HUES48 (cell line): Measurements from ENCODE around the gene SLC3A2.

Experiments used
- H3K27ac ChIP-seq: one replicate; pipeline ENCODE4 v1.7.0; 2013; ENCODE audit warnings: low read depth, low read length, inconsistent platforms
- H3K27me3 ChIP-seq: 2 replicates; pipeline ENCODE4 v1.6.1; 2013; ENCODE audit warnings: mild to moderate bottlenecking, low read length; ENCODE audit not compliant: control insufficient read depth, insufficient read depth
- H3K36me3 ChIP-seq: 2 replicates; pipeline ENCODE4 v1.6.1; 2013; ENCODE audit warnings: low read length; ENCODE audit not compliant: control insufficient read depth, insufficient read depth
- H3K4me1 ChIP-seq: 2 replicates; pipeline ENCODE4 v1.6.1; 2013; ENCODE audit warnings: mild to moderate bottlenecking, low read length; ENCODE audit not compliant: control insufficient read depth, insufficient read depth
- H3K4me3 ChIP-seq: 2 replicates; pipeline ENCODE4 v1.5.1; 2013; ENCODE audit warnings: mild to moderate bottlenecking, low read depth, low read length
- H3K9ac ChIP-seq: 2 replicates; pipeline ENCODE4 v1.6.1; 2013; ENCODE audit warnings: mild to moderate bottlenecking, low read depth, low read length, moderate library complexity
- H3K9me3 ChIP-seq: 2 replicates; pipeline ENCODE4 v1.6.1; 2013; ENCODE audit warnings: low read length; ENCODE audit not compliant: control insufficient read depth, insufficient read depth

Gene SLC3A2

GRCh38 chr11:62882788-62883501, 2.2 kb downstream of the SLC3A2 start:
- H3K27me3 ChIP-seq: no peaks in the 10 kb centered on the region
- peaks cover 79% of the 10 kb centered on the region for H3K36me3 ChIP-seq
- peak overlapping the region; percentile 75 for H3K4me3 ChIP-seq
- H3K9me3 ChIP-seq: no peaks in the 10 kb centered on the region
- H3K27ac ChIP-seq: peak overlapping the region; percentile 99
- H3K9ac ChIP-seq: peak overlapping the region; percentile 98
- H3K4me1 ChIP-seq: peaks cover 22% of the 10 kb centered on the region

- no peaks in the 10 kb centered on the region for H3K9me3 ChIP-seq
- H3K4me1 ChIP-seq: peaks cover 22% of the 10 kb centered on the region
- H3K27me3 ChIP-seq: no peaks in the 10 kb centered on the region
- H3K4me3 ChIP-seq: peak overlapping the region; percentile 75; the same call in 1 of the 2 replicates
- H3K9ac ChIP-seq: no peak overlapping the region
- H3K36me3 ChIP-seq: peaks cover 83% of the 10 kb centered on the region
- H3K27ac ChIP-seq: peak overlapping the region; percentile 59
Observed at GRCh38 chr11:62883673-62884072, 3.0 kb downstream of the SLC3A2 start.

- peaks cover 84% of the 10 kb centered on the region for H3K36me3 ChIP-seq
- H3K4me3 ChIP-seq: no peak overlapping the region
- H3K9ac ChIP-seq: no peak overlapping the region
Observed at GRCh38 chr11:62885137-62885750, 4.5 kb downstream of the SLC3A2 start.

GRCh38 chr11:62888406-62888805, 7.7 kb downstream of the SLC3A2 start:
- Histone ChIP-seq H3K27me3 (no peaks in the 10 kb centered on the region), H3K36me3 (peaks cover 66% of the 10 kb centered on the region), H3K9ac (no peak overlapping the region), H3K4me3 (no peak overlapping the region), H3K27ac (peak overlapping the region; percentile 36), H3K4me1 (no peaks in the 10 kb centered on the region), H3K9me3 (no peaks in the 10 kb centered on the region)

More at GRCh38 chr11:62885137-62885750, 4.5 kb downstream of the SLC3A2 start:
- Histone ChIP-seq H3K9me3 (no peaks in the 10 kb centered on the region), H3K27me3 (no peaks in the 10 kb centered on the region), H3K27ac (no peak overlapping the region), H3K4me1 (peaks cover 11% of the 10 kb centered on the region)

DNA sequence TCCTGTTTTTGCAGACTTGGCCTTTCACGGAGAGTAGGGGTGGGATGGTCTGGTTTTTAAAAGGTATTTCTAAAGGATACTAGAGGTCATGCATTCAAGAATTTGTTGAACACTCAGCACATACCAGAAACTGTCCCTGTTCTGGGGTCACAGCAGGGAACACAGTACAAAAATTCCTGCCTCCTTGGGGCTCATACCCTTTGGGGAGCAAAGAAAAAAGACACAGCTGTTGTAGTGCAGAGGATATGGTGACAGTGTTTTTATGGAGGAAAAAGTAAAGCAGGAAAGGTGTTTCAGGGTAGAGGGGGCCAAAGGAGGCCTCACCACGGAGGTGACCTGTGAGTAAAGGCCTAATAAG, 8.4 kb downstream of the SLC3A2 start:
- peak overlapping the region; percentile 36 for H3K27ac ChIP-seq

GRCh38 chr11:62889484-62890437, 9.1 kb downstream of the SLC3A2 start:
- peaks cover 53% of the 10 kb centered on the region for H3K36me3 ChIP-seq
- no peaks in the 10 kb centered on the region for H3K27me3 ChIP-seq
- no peaks in the 10 kb centered on the region for H3K9me3 ChIP-seq
- H3K4me3 ChIP-seq: no peak overlapping the region
- no peaks in the 10 kb centered on the region for H3K4me1 ChIP-seq
- H3K9ac ChIP-seq: no peak overlapping the region
- H3K27ac ChIP-seq: peak overlapping the region; percentile 79

More for the DNA sequence above, 8.4 kb downstream of the SLC3A2 start:
- H3K27me3 ChIP-seq: no peaks in the 10 kb centered on the region
- H3K9me3 ChIP-seq: no peaks in the 10 kb centered on the region
- H3K4me1 ChIP-seq: no peaks in the 10 kb centered on the region
- H3K36me3 ChIP-seq: peaks cover 59% of the 10 kb centered on the region
- no peak overlapping the region for H3K9ac ChIP-seq
- H3K4me3 ChIP-seq: no peak overlapping the region

DNA sequence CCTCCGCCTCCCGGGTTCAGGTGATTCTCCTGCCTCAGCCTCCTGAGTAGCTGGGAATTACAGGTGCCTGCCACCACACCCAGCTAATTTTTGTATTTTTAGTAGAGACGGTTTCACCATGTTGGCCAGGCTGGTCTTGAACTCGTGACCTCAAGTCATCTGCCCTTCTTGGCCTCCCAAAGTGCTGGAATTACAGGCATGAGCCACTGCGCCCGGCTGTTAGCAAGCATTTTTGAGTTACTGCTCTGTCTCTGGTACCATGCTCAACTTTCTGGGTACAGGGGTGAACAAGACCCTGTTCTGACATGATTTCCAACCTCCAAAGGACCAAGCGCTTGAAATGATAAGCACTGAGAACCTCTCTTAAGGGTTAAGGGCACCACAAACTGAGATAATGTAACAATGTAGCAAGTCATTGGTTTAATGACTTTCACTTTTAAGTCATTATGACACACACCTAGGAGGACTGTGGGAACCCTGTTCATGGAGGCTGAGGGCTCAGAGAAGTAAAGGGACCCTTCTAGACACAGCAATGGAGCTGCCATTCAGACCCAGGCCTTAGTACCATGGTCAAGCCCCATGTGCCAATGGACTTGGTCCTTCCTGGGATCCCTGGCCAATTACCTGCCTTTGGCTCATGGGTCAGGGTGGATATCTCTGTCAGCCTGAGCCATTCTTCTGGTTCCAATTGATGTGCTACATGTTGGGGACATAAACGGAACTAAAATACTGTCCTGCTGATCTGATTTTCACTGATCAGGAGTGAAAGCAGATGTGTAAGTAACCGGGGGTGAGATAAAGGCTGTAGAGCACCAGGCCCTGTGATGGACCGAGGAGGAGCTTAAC, 11.6 kb downstream of the SLC3A2 start:
- Histone ChIP-seq H3K9me3 (no peaks in the 10 kb centered on the region), H3K4me1 (peaks cover 3% of the 10 kb centered on the region; the same call in 1 of the 2 replicates), H3K9ac (no peak overlapping the region), H3K27ac (no peak overlapping the region), H3K27me3 (no peaks in the 10 kb centered on the region), H3K4me3 (no peak overlapping the region), H3K36me3 (peaks cover 27% of the 10 kb centered on the region)

DNA sequence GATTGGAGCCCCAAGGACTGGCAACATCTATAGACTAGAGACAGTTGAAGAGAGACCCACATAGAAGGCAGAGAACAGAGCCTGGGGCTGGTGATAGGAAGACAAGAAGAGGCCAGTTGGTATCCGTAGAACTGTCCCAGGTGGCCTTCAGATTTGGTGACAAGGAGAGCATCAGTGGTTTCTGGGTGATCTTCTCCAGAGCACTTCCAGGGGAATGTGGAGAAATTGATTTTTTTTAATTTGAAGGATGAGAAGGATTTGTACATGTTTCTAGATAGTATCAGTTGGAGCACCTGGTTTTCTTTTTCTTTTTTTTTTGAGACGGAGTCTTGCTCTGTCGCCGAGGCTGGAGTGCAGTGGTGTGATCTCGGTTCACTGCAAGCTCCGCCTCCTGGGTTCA, 14.8 kb downstream of the SLC3A2 start:
- Histone ChIP-seq H3K9me3 (no peaks in the 10 kb centered on the region), H3K27me3 (no peaks in the 10 kb centered on the region), H3K36me3 (no peaks in the 10 kb centered on the region), H3K9ac (no peak overlapping the region), H3K4me3 (no peak overlapping the region), H3K27ac (no peak overlapping the region), H3K4me1 (peaks cover 6% of the 10 kb centered on the region; the same call in 1 of the 2 replicates)

DNA sequence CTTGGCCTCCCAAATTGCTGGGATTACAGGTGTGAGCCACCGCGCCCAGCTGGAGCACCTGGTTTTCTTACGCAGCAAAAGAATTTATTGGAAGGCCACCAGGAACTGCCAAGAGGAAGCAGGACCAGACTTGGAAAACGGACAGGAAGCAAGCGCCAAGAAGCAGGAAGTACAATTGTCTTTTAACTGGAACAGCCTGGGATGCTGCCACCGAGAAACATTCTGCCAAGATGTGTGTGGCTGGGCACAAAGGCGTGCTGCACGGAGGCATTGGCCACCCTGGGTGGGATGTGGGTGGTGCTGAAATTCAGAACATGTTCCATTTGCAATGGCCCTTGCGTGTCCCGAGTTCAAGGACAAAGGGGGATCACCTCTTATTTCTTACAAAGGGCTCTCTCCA, 15.4 kb downstream of the SLC3A2 start:
- Histone ChIP-seq H3K4me3 (no peak overlapping the region), H3K9me3 (no peaks in the 10 kb centered on the region), H3K36me3 (no peaks in the 10 kb centered on the region), H3K9ac (no peak overlapping the region), H3K4me1 (peaks cover 6% of the 10 kb centered on the region; the same call in 1 of the 2 replicates), H3K27me3 (no peaks in the 10 kb centered on the region), H3K27ac (no peak overlapping the region)

- no peak overlapping the region for H3K4me3 ChIP-seq
- peaks cover 6% of the 10 kb centered on the region; the same call in 1 of the 2 replicates for H3K4me1 ChIP-seq
- H3K9ac ChIP-seq: no peak overlapping the region
- no peaks in the 10 kb centered on the region for H3K27me3 ChIP-seq
- no peak overlapping the region for H3K27ac ChIP-seq
- H3K36me3 ChIP-seq: no peaks in the 10 kb centered on the region
- H3K9me3 ChIP-seq: no peaks in the 10 kb centered on the region
Observed at GRCh38 chr11:62897311-62897710, 16.6 kb downstream of the SLC3A2 start.
